ENCODE results near the gene DSG4. TPM values are rescaled to one million over a fixed set of nuclear protein-coding genes. Genes with fewer than 3 reads are reported as not detected.

Gene DSG4
- total RNA-seq, 2 donors from 2014 or later, result not detected

GRCh38 chr18:31398191-31398590 lies 21.6 kb downstream of the DSG4 start:
- Mint-ChIP-seq H3K27me3 (no peaks in the 10 kb centered on the region), H3K9me3 (peaks cover 8% of the 10 kb centered on the region), H3K36me3 (ENCODE audit: low read depth) (no peaks in the 10 kb centered on the region), H3K4me3 (no peak overlapping the region), H3K4me1 (no peaks in the 10 kb centered on the region), H3K27ac (no peak overlapping the region)
- ATAC-seq (replicated peaks), result no peak

DNA sequence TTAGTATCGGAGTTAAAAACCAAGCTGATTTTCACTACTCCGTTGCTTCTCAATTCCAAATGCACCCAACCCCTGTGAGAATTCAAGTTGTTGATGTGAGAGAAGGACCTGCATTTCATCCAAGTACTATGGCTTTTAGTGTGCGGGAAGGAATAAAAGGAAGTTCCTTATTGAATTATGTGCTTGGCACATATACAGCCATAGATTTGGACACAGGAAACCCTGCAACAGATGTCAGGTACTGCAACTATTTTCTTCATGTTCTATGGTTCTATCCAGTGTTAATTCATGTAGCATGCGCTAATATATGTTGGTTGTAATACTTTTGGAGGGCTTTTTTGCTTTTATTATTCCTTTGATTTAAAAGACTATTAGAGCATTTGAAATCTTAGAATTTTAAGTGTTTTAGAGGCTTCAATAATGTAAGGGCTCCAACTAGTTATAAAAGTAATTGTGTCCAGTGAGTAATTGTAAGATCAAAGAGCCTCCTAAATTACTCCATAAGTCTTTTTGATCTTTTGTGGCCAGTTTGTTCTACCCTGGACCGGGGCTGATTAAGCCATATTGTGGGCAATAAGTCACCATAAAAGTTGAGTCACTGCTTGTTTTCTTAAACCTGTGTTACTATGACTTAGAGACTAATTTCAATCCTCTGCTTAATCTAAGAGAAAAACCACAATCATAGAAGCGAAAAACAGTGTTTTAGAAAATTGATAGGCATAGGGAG lies 22.9 kb downstream of the DSG4 start:
- no peaks in the 10 kb centered on the region for H3K36me3 Mint-ChIP-seq (ENCODE audit: low read depth)
- no peaks in the 10 kb centered on the region for H3K27me3 Mint-ChIP-seq
- no peaks in the 10 kb centered on the region for H3K4me1 Mint-ChIP-seq
- H3K9me3 Mint-ChIP-seq, result peaks cover 11% of the 10 kb centered on the region
- no peak overlapping the region for H3K27ac Mint-ChIP-seq
- no peak overlapping the region for H3K4me3 Mint-ChIP-seq
- no peak for ATAC-seq (replicated peaks)

DNA sequence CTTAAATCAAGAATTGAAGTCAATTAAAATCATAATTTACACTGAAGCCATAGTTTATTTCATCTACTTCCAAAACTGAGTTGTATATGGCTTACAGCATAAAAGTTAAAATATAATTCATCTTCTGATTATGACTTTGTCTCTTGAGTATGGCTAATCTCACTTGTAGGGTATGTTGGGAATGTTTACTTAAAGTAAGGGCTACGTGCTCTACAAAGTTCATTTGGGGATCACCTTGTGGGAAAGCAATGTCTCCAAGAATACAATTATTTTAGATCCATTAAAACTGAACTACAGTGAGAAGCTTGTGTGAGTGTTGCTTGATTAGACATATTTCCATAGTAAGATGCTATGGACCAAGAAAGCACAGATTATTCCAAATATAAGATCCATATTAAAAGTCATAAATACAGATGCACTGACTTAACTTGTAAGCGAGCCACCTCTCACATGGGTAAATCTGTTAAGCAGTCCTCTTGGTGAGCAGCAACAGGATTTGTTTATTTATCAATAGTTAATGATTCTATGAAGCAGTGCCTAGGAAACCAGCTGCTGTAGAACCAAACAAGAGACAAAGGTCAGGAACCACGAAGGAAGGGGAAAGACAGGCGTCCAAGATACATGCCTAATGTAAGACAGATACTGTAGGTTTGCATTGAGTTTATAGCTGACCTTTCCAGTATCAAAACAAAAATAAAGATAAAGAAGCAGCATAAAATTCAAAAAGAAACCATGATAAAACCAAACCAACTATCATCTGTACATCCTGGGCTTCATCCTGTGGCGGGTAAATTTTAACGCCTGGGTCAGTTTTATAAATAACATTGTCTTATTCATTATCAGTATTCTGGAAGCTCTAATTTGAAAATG lies 24.8 kb downstream of the DSG4 start:
- no peak overlapping the region for H3K27ac Mint-ChIP-seq
- peaks cover 11% of the 10 kb centered on the region for H3K9me3 Mint-ChIP-seq
- no peaks in the 10 kb centered on the region for H3K4me1 Mint-ChIP-seq
- H3K27me3 Mint-ChIP-seq, result no peaks in the 10 kb centered on the region
- no peak for ATAC-seq (replicated peaks)
- no peak overlapping the region for H3K4me3 Mint-ChIP-seq
- H3K36me3 Mint-ChIP-seq (ENCODE audit: low read depth), result no peaks in the 10 kb centered on the region

GRCh38 chr18:31402026-31402373 lies 25.4 kb downstream of the DSG4 start:
- H3K4me1 Mint-ChIP-seq, result no peaks in the 10 kb centered on the region
- ATAC-seq (replicated peaks), result no peak

GRCh38 chr18:31403409-31403808 lies 26.8 kb downstream of the DSG4 start:
- Mint-ChIP-seq H3K4me3 (no peak overlapping the region), H3K27ac (no peak overlapping the region), H3K9me3 (peaks cover 14% of the 10 kb centered on the region), H3K36me3 (ENCODE audit: low read depth) (no peaks in the 10 kb centered on the region), H3K4me1 (no peaks in the 10 kb centered on the region), H3K27me3 (no peaks in the 10 kb centered on the region)
- no peak for ATAC-seq (replicated peaks)

More at GRCh38 chr18:31402026-31402373, 25.4 kb downstream of the DSG4 start:
- H3K27me3 Mint-ChIP-seq, result no peaks in the 10 kb centered on the region
- H3K36me3 Mint-ChIP-seq (ENCODE audit: low read depth), result no peaks in the 10 kb centered on the region
- no peak overlapping the region for H3K27ac Mint-ChIP-seq
- no peak overlapping the region for H3K4me3 Mint-ChIP-seq
- H3K9me3 Mint-ChIP-seq, result peaks cover 12% of the 10 kb centered on the region

DNA sequence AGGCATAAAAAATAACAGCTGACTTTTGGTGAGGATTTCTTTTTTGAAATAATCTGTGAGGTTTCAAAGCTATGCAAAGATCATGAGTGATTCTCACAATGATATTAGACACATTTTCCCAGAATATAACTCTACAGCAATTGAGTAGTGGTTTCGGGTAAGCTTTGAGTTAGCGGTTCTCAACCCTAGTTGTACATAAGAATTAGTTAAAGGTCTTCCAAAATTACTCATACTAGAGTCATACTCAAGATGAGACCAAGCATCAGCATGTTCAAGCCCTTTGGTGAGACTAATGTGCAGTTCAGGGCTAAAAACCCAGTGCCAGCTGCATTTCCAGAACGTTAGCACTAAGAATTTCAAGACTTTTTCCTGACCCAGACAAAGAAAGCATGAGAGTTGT lies 31.1 kb downstream of the DSG4 start:
- no peaks in the 10 kb centered on the region for H3K27me3 Mint-ChIP-seq
- no peak overlapping the region for H3K4me3 Mint-ChIP-seq
- H3K27ac Mint-ChIP-seq, result no peak overlapping the region
- peaks cover 19% of the 10 kb centered on the region for H3K9me3 Mint-ChIP-seq
- no peaks in the 10 kb centered on the region for H3K36me3 Mint-ChIP-seq (ENCODE audit: low read depth)
- H3K4me1 Mint-ChIP-seq, result no peaks in the 10 kb centered on the region
- no peak for ATAC-seq (replicated peaks)

DNA sequence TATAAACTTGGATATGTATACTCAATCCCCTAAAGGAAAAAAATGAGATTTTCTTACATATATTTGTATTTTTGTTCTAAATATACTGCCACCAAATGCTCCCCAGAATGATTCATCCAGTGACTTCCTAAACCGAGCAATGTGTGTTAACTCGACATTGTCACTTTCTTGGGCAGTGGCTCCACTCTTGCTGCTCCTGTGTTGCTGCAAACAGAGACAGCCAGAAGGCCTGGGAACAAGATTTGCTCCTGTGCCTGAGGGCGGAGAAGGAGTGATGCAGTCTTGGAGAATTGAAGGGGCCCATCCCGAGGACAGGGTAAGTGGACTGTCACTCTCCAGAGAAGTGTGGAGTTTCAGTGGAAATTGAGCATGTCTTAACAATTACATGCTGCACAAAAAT lies 32.7 kb downstream of the DSG4 start:
- no peak for ATAC-seq (replicated peaks)
- Mint-ChIP-seq H3K4me1 (no peaks in the 10 kb centered on the region), H3K27me3 (no peaks in the 10 kb centered on the region)

GRCh38 chr18:31410716-31411483 lies 34.3 kb downstream of the DSG4 start:
- no peaks in the 10 kb centered on the region for H3K4me1 Mint-ChIP-seq

More for the DNA sequence above, 32.7 kb downstream of the DSG4 start:
- H3K9me3 Mint-ChIP-seq, result peaks cover 11% of the 10 kb centered on the region
- no peak overlapping the region for H3K27ac Mint-ChIP-seq
- H3K36me3 Mint-ChIP-seq (ENCODE audit: low read depth), result no peaks in the 10 kb centered on the region
- H3K4me3 Mint-ChIP-seq, result no peak overlapping the region

GRCh38 chr18:31413137-31413536 lies 36.6 kb downstream of the DSG4 start:
- no peaks in the 10 kb centered on the region for H3K4me1 Mint-ChIP-seq
- H3K36me3 Mint-ChIP-seq (ENCODE audit: low read depth), result no peaks in the 10 kb centered on the region
- peaks cover 8% of the 10 kb centered on the region for H3K9me3 Mint-ChIP-seq
- no peak overlapping the region for H3K27ac Mint-ChIP-seq
- no peak for ATAC-seq (replicated peaks)
- H3K27me3 Mint-ChIP-seq, result no peaks in the 10 kb centered on the region
- H3K4me3 Mint-ChIP-seq, result no peak overlapping the region

More at GRCh38 chr18:31410716-31411483, 34.3 kb downstream of the DSG4 start:
- Mint-ChIP-seq H3K27me3 (no peaks in the 10 kb centered on the region), H3K9me3 (peaks cover 11% of the 10 kb centered on the region), H3K27ac (no peak overlapping the region), H3K4me3 (no peak overlapping the region), H3K36me3 (ENCODE audit: low read depth) (no peaks in the 10 kb centered on the region)
- ATAC-seq (replicated peaks), result no peak

DNA sequence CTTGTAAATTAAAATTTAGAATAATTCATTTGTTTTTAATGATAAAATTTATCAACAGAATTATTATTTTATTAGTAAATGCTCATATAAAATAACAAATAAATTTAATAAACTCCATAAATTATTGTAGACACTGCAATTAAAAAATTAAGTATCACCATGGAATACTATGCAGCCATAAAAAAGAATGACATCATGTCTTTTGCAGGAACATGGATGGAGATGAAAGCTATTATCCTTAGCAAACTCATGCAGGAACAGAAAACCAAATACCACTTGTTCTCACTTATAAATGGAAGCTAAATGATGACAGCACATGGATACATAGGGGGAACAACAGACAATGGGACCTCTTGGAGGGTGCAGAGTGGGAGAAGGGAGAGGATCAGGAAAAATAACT lies 41.3 kb downstream of the DSG4 start:
- Mint-ChIP-seq H3K27ac (no peak overlapping the region), H3K9me3 (peaks cover 7% of the 10 kb centered on the region), H3K27me3 (no peaks in the 10 kb centered on the region), H3K4me3 (no peak overlapping the region), H3K36me3 (ENCODE audit: low read depth) (no peaks in the 10 kb centered on the region), H3K4me1 (no peaks in the 10 kb centered on the region)
- no peak for ATAC-seq (replicated peaks)

DNA sequence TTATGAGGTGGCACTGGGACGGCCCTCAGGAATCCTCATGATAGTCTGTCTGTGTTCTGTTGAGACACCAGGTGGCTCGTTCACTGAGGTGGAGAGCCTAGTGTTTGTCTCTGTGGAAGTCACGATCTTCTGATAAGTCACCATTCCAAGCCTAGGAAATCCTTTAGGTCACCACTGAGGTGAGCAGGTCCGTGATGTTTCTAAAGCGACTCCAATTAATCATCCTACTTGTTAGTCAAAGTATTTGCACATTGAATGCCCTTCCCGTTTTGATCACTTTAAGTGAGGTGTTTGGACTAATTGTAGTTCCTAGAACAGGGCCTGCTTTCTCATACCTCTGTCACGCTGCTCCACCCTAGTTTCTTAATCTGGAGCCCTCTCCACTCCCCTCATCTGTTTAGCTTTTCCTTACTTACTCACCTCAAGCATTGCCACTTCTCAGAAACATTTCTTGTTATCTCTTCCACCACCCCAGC lies 42.9 kb downstream of the DSG4 start:
- H3K36me3 Mint-ChIP-seq (ENCODE audit: low read depth), result no peaks in the 10 kb centered on the region
- no peak overlapping the region for H3K27ac Mint-ChIP-seq
- no peak overlapping the region for H3K4me3 Mint-ChIP-seq
- H3K9me3 Mint-ChIP-seq, result peaks cover 11% of the 10 kb centered on the region
- H3K4me1 Mint-ChIP-seq, result no peaks in the 10 kb centered on the region
- H3K27me3 Mint-ChIP-seq, result no peaks in the 10 kb centered on the region
- no peak for ATAC-seq (replicated peaks)

- ATAC-seq (replicated peaks), result no peak
- peaks cover 11% of the 10 kb centered on the region for H3K9me3 Mint-ChIP-seq
- no peaks in the 10 kb centered on the region for H3K27me3 Mint-ChIP-seq
- no peaks in the 10 kb centered on the region for H3K4me1 Mint-ChIP-seq
- no peak overlapping the region for H3K27ac Mint-ChIP-seq
- H3K36me3 Mint-ChIP-seq (ENCODE audit: low read depth), result no peaks in the 10 kb centered on the region
- no peak overlapping the region for H3K4me3 Mint-ChIP-seq
Observed at GRCh38 chr18:31420032-31420431, 43.5 kb downstream of the DSG4 start.

DNA sequence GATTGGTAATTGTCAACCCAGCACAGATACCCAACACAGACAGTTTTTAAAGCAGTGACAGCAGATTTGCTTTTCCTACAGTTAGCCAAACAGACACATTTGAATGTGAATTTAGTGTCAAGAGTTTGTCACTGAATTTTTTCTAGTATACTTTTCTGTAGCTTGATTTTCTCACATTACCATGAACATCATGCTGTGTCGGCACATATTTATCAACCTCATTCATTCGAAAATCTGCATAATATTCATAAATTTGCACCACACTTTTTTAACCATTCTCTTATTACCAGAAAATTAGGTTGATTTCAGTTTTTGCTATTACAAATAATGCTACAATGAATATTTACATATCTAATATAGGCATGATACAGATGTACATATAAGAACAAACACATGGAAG lies 43.9 kb downstream of the DSG4 start:
- Mint-ChIP-seq H3K9me3 (peaks cover 11% of the 10 kb centered on the region), H3K27me3 (no peaks in the 10 kb centered on the region), H3K4me3 (no peak overlapping the region), H3K27ac (no peak overlapping the region), H3K4me1 (no peaks in the 10 kb centered on the region), H3K36me3 (ENCODE audit: low read depth) (no peaks in the 10 kb centered on the region)
- ATAC-seq (replicated peaks), result no peak

DNA sequence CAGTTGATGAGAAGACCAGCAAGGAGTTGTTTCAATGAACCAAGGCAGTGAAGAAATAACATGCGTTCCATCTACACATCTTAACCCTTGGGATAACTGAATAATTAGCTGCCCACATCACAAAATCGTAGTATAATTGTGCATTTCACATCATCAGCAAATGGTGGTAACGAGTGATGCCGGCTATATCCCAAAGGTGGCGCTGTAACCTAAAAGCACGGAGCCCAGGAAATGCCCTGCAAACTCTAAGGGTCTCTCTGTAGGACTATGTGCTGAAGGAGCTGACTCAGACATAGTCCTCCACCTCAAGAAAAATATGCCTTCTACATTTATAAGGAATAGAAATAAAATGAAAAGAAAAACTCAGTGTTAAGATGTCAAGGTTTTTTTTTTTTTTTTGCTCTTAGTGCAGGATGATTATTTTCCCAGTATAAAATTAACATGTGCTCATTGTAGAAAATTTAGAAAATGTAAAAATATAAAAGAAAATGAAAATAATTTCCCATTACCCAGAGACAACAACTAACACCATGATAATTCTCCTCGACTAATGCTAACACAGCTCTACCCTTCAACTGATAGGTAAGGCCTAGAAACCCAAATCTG lies 47.9 kb downstream of the DSG4 start:
- no peaks in the 10 kb centered on the region for H3K27me3 Mint-ChIP-seq
- no peak for ATAC-seq (replicated peaks)
- peaks cover 11% of the 10 kb centered on the region for H3K9me3 Mint-ChIP-seq
- no peaks in the 10 kb centered on the region for H3K4me1 Mint-ChIP-seq
- H3K27ac Mint-ChIP-seq, result no peak overlapping the region
- no peaks in the 10 kb centered on the region for H3K36me3 Mint-ChIP-seq (ENCODE audit: low read depth)
- no peak overlapping the region for H3K4me3 Mint-ChIP-seq

Measured in activated T-helper 17 cell treated with anti-CD3 and anti-CD28 coated beads, Interleukin-2, amount 50 U/mL, for 72 hours (primary cell).